Neural cell (in vitro differentiated cells): ENCODE data around the gene MYOCD. TPM values are rescaled to one million over a fixed set of nuclear protein-coding genes. Genes with fewer than 3 reads are reported as not detected.

Experiments used
- H2AFZ ChIP-seq: fragments of 200-600, 300-800 bp; sonication (generic), shearing (Covaris generic); 2 replicates; pipeline ENCODE4 v1.6.0; 2014; ENCODE audit warnings: low read depth, mild to moderate bottlenecking, antibody characterized with exemption, low read length, moderate library complexity
- H3F3A ChIP-seq: fragments of 200-600 bp; shearing (Covaris generic); 2 replicates; pipeline ENCODE4 v1.6.1; 2016; ENCODE audit warnings: mild to moderate bottlenecking, moderate library complexity, mixed read lengths, antibody characterized with exemption, low read length; ENCODE audit not compliant: insufficient read depth, poor library complexity, severe bottlenecking
- H3K27ac ChIP-seq: fragments of 200-600, 300-800 bp; sonication (generic), shearing (Covaris generic); 2 replicates; pipeline ENCODE4 v1.5.1; 2014; ENCODE audit warnings: mild to moderate bottlenecking, low read length, moderate library complexity
- H3K27me3 ChIP-seq: fragments of 300-800, 200-600 bp; sonication (generic), shearing (Covaris generic); 2 replicates; pipeline ENCODE4 v1.6.0; 2014; ENCODE audit warnings: mild to moderate bottlenecking, low read depth, low read length, moderate library complexity; ENCODE audit not compliant: insufficient read depth
- H3K36me3 ChIP-seq: fragments of 300-800, 200-600 bp; sonication (generic), shearing (Covaris generic); 2 replicates; pipeline ENCODE4 v1.5.1; 2014; ENCODE audit warnings: mild to moderate bottlenecking, antibody characterized with exemption, low read length, moderate library complexity; ENCODE audit not compliant: insufficient read depth
- H3K4me2 ChIP-seq: fragments of 300-800, 200-600 bp; sonication (generic), shearing (Covaris generic); 2 replicates; pipeline ENCODE4 v1.6.0; 2014; ENCODE audit warnings: mild to moderate bottlenecking, low read length
- H3K4me3 ChIP-seq: fragments of 300-800, 200-600 bp; sonication (generic), shearing (Covaris generic); 2 replicates; pipeline ENCODE4 v1.5.1; 2014; ENCODE audit warnings: mild to moderate bottlenecking, low read length, moderate library complexity
- H3K79me2 ChIP-seq: fragments of 200-600 bp; shearing (Covaris generic); replicated peaks from 2 replicates; pipeline ENCODE4 v1.6.0; 2014; ENCODE audit warnings: mild to moderate bottlenecking, low read length, moderate library complexity; ENCODE audit not compliant: insufficient read depth
- H3K9ac ChIP-seq: fragments of 300-800, 200-600 bp; sonication (generic), shearing (Covaris generic); 2 replicates; pipeline ENCODE4 v1.6.1; 2016; ENCODE audit warnings: mild to moderate bottlenecking, low read length, mixed read lengths
- H3K9me2 ChIP-seq: fragments of 200-600 bp; shearing (Covaris generic); 2 replicates; pipeline ENCODE4 v1.6.1; 2016; ENCODE audit warnings: mild to moderate bottlenecking, low read length, mixed read lengths; ENCODE audit not compliant: insufficient read depth
- H3K9me3 ChIP-seq: fragments of 200-600, 300-800 bp; sonication (generic), shearing (Covaris generic); 2 replicates; pipeline ENCODE4 v1.6.1; 2016; ENCODE audit warnings: mild to moderate bottlenecking, mixed run types, low read length, moderate library complexity, mixed read lengths
- H4K20me1 ChIP-seq: fragments of 200-600 bp; shearing (Covaris generic); 2 replicates; pipeline ENCODE4 v1.6.1; 2016; ENCODE audit warnings: mild to moderate bottlenecking, mixed run types; ENCODE audit not compliant: insufficient read depth
- EP300 ChIP-seq: fragments of 450-650 bp; conservative IDR thresholded peaks from 2 replicates; pipeline ENCODE4 v1.6.1; 2014; ENCODE audit warnings: antibody characterized with exemption, mild to moderate bottlenecking, moderate library complexity; ENCODE audit not compliant: poor library complexity, severe bottlenecking
- EZH2 ChIP-seq: fragments of 200-600, 300-800 bp; shearing (Covaris generic), sonication (generic); IDR thresholded peaks from 2 replicates; pipeline ENCODE4 v1.6.1; 2014; ENCODE audit warnings: antibody characterized with exemption, low read length, borderline replicate concordance, mild to moderate bottlenecking; ENCODE audit not compliant: insufficient read depth, poor library complexity, severe bottlenecking
- MXI1 ChIP-seq: fragments of 450-650 bp; conservative IDR thresholded peaks from 2 replicates; pipeline ENCODE4 v1.6.1; 2014; ENCODE audit warnings: antibody characterized with exemption, mild to moderate bottlenecking; ENCODE audit not compliant: poor library complexity, severe bottlenecking
- POLR2AphosphoS5 ChIP-seq: IDR thresholded peaks from 2 replicates; pipeline ENCODE4 v1.6.1; 2012
- RAD21 ChIP-seq: fragments of 450-650 bp; conservative IDR thresholded peaks from 2 replicates; pipeline ENCODE4 v1.6.1; 2014; ENCODE audit warnings: antibody characterized with exemption, mild to moderate bottlenecking, moderate library complexity
- SMC3 ChIP-seq: fragments of 450-650 bp; conservative IDR thresholded peaks from 2 replicates; pipeline ENCODE4 v1.6.1; 2014; ENCODE audit warnings: antibody characterized with exemption, mild to moderate bottlenecking, moderate library complexity; ENCODE audit not compliant: poor library complexity
- TAF1 ChIP-seq: IDR thresholded peaks from 2 replicates; pipeline ENCODE4 v1.6.1; 2012; ENCODE audit warnings: low read depth
- polyA plus RNA-seq: library from polyadenylated mRNA; depleted of rRNA; stranded (reverse); fragments of >200 nt; gene quantifications from 2 replicates; pipeline ENCODE4 v1.2.3, GENCODE V29; 2014
- TF ChIP-seq, protein P1 (sequence below): IDR thresholded peaks from 2 replicates; pipeline ENCODE4 v1.6.1; 2012; ENCODE audit warnings: borderline replicate concordance
- TF ChIP-seq, protein P2 (sequence below): fragments of 450-650 bp; IDR thresholded peaks from 2 replicates; pipeline ENCODE4 v1.5.1; 2014; ENCODE audit warnings: antibody characterized with exemption, mild to moderate bottlenecking, moderate library complexity; ENCODE audit not compliant: poor library complexity, severe bottlenecking

The MYOCD gene
- polyA plus RNA-seq, 1 donor from 2014 or later: not detected

DNA sequence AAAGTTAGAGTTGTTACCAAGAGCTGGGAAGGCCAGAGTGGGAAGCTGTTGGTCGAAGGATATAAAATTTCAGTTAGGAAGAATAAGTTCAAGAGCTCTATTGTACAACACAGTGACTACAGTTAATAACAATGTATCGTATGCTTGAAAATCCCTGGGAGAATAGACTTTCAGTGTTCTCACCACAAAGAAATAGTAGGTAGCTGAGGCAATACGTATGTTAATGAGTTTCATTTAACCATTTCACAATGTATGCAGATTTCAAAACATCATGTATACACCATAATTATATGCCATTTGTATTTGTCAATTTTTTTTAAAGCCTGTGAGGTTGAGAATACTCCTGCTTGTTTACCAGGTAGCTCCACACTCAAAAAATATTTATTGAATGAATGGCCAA lies 41.5 kb upstream of the MYOCD start:
- Histone ChIP-seq H3K79me2 (no peaks in the 10 kb centered on the region), H3K9me3 (no peaks in the 10 kb centered on the region), H3F3A (no peaks in the 10 kb centered on the region), H2AFZ (no peak overlapping the region), H3K27me3 (no peaks in the 10 kb centered on the region), H3K9ac (no peak overlapping the region), H3K4me2 (no peak overlapping the region), H3K27ac (no peak overlapping the region), H3K36me3 (no peaks in the 10 kb centered on the region), H3K4me3 (no peak overlapping the region), H4K20me1 (no peaks in the 10 kb centered on the region), H3K9me2 (no peaks in the 10 kb centered on the region)
- TF ChIP-seq TAF1 (no peak), SMC3 (no peak), EZH2 (no peak), POLR2AphosphoS5 (no peak), MXI1 (no peak), RAD21 (no peak), EP300 (no peak)
- TF ChIP-seq, protein P1, sequence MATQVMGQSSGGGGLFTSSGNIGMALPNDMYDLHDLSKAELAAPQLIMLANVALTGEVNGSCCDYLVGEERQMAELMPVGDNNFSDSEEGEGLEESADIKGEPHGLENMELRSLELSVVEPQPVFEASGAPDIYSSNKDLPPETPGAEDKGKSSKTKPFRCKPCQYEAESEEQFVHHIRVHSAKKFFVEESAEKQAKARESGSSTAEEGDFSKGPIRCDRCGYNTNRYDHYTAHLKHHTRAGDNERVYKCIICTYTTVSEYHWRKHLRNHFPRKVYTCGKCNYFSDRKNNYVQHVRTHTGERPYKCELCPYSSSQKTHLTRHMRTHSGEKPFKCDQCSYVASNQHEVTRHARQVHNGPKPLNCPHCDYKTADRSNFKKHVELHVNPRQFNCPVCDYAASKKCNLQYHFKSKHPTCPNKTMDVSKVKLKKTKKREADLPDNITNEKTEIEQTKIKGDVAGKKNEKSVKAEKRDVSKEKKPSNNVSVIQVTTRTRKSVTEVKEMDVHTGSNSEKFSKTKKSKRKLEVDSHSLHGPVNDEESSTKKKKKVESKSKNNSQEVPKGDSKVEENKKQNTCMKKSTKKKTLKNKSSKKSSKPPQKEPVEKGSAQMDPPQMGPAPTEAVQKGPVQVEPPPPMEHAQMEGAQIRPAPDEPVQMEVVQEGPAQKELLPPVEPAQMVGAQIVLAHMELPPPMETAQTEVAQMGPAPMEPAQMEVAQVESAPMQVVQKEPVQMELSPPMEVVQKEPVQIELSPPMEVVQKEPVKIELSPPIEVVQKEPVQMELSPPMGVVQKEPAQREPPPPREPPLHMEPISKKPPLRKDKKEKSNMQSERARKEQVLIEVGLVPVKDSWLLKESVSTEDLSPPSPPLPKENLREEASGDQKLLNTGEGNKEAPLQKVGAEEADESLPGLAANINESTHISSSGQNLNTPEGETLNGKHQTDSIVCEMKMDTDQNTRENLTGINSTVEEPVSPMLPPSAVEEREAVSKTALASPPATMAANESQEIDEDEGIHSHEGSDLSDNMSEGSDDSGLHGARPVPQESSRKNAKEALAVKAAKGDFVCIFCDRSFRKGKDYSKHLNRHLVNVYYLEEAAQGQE: no peak
- TF ChIP-seq, protein P2, sequence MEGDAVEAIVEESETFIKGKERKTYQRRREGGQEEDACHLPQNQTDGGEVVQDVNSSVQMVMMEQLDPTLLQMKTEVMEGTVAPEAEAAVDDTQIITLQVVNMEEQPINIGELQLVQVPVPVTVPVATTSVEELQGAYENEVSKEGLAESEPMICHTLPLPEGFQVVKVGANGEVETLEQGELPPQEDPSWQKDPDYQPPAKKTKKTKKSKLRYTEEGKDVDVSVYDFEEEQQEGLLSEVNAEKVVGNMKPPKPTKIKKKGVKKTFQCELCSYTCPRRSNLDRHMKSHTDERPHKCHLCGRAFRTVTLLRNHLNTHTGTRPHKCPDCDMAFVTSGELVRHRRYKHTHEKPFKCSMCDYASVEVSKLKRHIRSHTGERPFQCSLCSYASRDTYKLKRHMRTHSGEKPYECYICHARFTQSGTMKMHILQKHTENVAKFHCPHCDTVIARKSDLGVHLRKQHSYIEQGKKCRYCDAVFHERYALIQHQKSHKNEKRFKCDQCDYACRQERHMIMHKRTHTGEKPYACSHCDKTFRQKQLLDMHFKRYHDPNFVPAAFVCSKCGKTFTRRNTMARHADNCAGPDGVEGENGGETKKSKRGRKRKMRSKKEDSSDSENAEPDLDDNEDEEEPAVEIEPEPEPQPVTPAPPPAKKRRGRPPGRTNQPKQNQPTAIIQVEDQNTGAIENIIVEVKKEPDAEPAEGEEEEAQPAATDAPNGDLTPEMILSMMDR: no peak

DNA sequence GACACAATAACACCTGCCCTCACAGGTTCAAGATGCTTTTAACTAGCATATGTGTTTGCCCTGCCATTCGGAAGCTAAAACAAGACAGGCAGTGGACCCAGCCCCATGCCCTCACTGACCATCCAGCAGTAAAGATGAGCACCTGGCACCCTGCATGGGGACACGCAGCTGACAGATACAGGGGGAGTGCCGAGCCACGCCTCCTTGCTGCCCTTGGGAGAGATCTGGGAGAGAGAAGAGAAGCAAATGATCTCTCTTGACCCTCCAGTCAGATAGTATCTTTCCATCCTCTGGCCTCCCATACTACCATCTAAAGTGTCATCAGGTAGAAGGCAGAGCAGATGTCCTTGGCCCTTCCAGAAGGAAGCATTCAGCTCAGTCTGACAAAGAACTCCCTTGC lies 40.6 kb upstream of the MYOCD start:
- Histone ChIP-seq H3K27me3 (no peaks in the 10 kb centered on the region), H3K9me3 (no peaks in the 10 kb centered on the region), H2AFZ (no peak overlapping the region), H3K36me3 (no peaks in the 10 kb centered on the region), H3K4me2 (no peak overlapping the region), H3K79me2 (no peaks in the 10 kb centered on the region), H3K9me2 (no peaks in the 10 kb centered on the region), H3K4me3 (no peak overlapping the region), H3K9ac (no peak overlapping the region), H3F3A (no peaks in the 10 kb centered on the region), H3K27ac (no peak overlapping the region), H4K20me1 (no peaks in the 10 kb centered on the region)
- no peak for TF ChIP-seq EZH2
- no peak for TF ChIP-seq MXI1
- TF ChIP-seq RAD21: no peak
- TF ChIP-seq SMC3: no peak
- no peak for TF ChIP-seq EP300
- TF ChIP-seq TAF1: no peak
- TF ChIP-seq, protein P1: no peak
- TF ChIP-seq POLR2AphosphoS5: no peak
